ENCODE data around the gene ZNF202. TPM values are rescaled to one million over a fixed set of nuclear protein-coding genes. Genes with fewer than 3 reads are reported as not detected.

ZNF202 gene
- polyA plus RNA-seq, 1 experiment, result 10.0 TPM

GRCh38 chr11:123745764-123746451, 4.4 kb upstream of the ZNF202 start:
- no peak for DNase-seq (ENCODE audit: low read depth, low spot score)
- Histone ChIP-seq H3K9me3 (ENCODE audit: control insufficient read depth, insufficient read depth, low read length) (no peaks in the 10 kb centered on the region), H3K4me3 (ENCODE audit: low read depth, low read length) (no peak overlapping the region), H3K27me3 (ENCODE audit: control insufficient read depth, insufficient read depth, low read length) (peaks cover 2% of the 10 kb centered on the region), H3K27ac (ENCODE audit: low read depth, low read length) (no peak overlapping the region)
- ChIA-PET CTCF (interaction anchor here (0.8 to 1.3 kb wide), 2 partner anchors 35 to 1091 kb away, joined by 4 to 5 read pairs; no protein-coding TSS in a partner anchor), POLR2A (no interaction called here)
- no peak for TF ChIP-seq CTCF (IDR thresholded peaks at IDR 0.05; ENCODE audit: low read depth, low read length)

GRCh38 chr11:123742724-123743120, 1.3 kb upstream of the ZNF202 start:
- DNase-seq (ENCODE audit: low read depth, low spot score), result no peak
- POLR2A ChIA-PET, result no interaction called here
- no peak overlapping the region; the same call in 1 of the 2 replicates for H3K4me3 ChIP-seq (ENCODE audit: low read depth, low read length)

DNA sequence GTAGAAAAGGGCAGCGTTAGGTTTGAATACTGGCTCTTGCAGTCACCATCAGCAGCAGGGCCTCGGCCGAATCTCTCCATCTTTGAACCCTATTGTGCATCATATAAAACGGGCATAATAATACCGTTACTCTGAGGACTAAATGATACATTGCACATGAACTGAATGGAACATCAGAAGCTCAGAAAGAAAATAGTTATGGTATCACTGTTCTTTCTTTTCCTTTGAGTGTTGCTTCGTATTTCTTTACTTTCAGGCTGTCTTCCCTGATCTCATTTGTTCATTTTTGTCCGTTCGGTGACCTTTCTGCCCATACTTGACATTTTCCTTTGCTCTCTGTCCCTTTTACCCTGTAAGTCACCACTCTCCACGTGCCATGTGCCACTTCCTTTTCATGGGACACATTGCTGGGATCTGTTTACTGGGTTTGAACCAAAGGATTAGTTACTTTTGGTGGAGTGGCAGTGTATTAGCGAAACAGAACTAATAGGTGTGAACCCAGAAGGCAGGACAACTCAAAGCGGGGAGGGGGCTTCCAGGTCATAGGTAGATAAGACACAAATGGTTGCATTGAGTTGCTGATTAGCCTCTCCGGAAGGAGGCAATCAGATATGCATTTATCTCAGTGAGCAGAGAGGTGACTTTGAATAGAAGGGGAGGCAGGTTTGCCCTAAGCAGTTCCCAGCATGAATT, 717 bp upstream of the ZNF202 start:
- H3K9me3 ChIP-seq (ENCODE audit: control insufficient read depth, insufficient read depth, low read length), result no peaks in the 10 kb centered on the region
- no peak for DNase-seq (ENCODE audit: low read depth, low spot score)
- POLR2A ChIA-PET, result no interaction called here
- CTCF ChIA-PET, result no interaction called here
- H3K27me3 ChIP-seq (ENCODE audit: control insufficient read depth, insufficient read depth, low read length), result peaks cover 2% of the 10 kb centered on the region
- no peak overlapping the region for H3K27ac ChIP-seq (ENCODE audit: low read depth, low read length)
- no peak for TF ChIP-seq CTCF (IDR thresholded peaks at IDR 0.05; ENCODE audit: low read depth, low read length)
- H3K4me3 ChIP-seq (ENCODE audit: low read depth, low read length), result peak overlapping the region; percentile 85

More at GRCh38 chr11:123742724-123743120, 1.3 kb upstream of the ZNF202 start:
- CTCF ChIA-PET, result interaction anchor here (0.6 kb wide), 3 partner anchors 90 to 723 kb away, joined by 3 to 6 read pairs (median 4); no protein-coding TSS in a partner anchor
- Histone ChIP-seq H3K9me3 (ENCODE audit: control insufficient read depth, insufficient read depth, low read length) (no peaks in the 10 kb centered on the region), H3K27me3 (ENCODE audit: control insufficient read depth, insufficient read depth, low read length) (peaks cover 2% of the 10 kb centered on the region), H3K27ac (ENCODE audit: low read depth, low read length) (no peak overlapping the region)
- TF ChIP-seq CTCF (IDR thresholded peaks at IDR 0.05; ENCODE audit: low read depth, low read length), result no peak

- no peak for TF ChIP-seq CTCF (IDR thresholded peaks at IDR 0.05; ENCODE audit: low read depth, low read length)
- Histone ChIP-seq H3K4me3 (ENCODE audit: low read depth, low read length) (peak overlapping the region; percentile 85), H3K27ac (ENCODE audit: low read depth, low read length) (no peak overlapping the region), H3K27me3 (ENCODE audit: control insufficient read depth, insufficient read depth, low read length) (no peaks in the 10 kb centered on the region), H3K9me3 (ENCODE audit: control insufficient read depth, insufficient read depth, low read length) (no peaks in the 10 kb centered on the region)
- no peak for DNase-seq (ENCODE audit: low read depth, low spot score)
- POLR2A ChIA-PET, result no interaction called here
- CTCF ChIA-PET, result no interaction called here
These were observed 687 bp downstream of the ZNF202 start for GRCh38 chr11:123740787-123741158.

DNA sequence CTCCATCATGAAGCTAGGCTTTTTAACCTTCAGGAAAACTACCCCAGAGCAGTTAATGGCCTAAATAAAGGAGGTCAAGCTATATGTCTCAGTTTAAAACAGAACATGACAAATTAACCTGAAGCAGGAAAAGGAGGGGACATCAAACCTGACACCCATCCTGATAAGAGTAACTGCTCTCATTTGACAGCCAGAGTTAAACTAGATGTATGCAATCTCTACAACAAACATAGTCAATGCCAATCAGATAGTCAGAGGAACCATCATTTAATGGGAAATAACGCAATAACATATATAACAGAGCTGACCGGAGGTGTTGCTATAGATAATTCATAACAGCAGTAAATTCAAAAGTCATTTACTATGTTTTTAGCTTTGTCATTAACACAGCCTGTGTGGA, 3.1 kb downstream of the ZNF202 start:
- CTCF ChIA-PET, result interaction anchor here (1.9 kb wide), 2 partner anchors 26 to 28 kb away, joined by 4 to 8 read pairs; no protein-coding TSS in a partner anchor
- POLR2A ChIA-PET, result no interaction called here

More for the DNA sequence above, 3.1 kb downstream of the ZNF202 start:
- no peak overlapping the region for H3K4me3 ChIP-seq (ENCODE audit: low read depth, low read length)
- H3K27me3 ChIP-seq (ENCODE audit: control insufficient read depth, insufficient read depth, low read length), result no peaks in the 10 kb centered on the region
- DNase-seq (ENCODE audit: low read depth, low spot score), result no peak
- TF ChIP-seq CTCF (IDR thresholded peaks at IDR 0.05; ENCODE audit: low read depth, low read length), result no peak
- no peaks in the 10 kb centered on the region for H3K9me3 ChIP-seq (ENCODE audit: control insufficient read depth, insufficient read depth, low read length)
- no peak overlapping the region for H3K27ac ChIP-seq (ENCODE audit: low read depth, low read length)
